HG02642 (cell line): ENCODE results near the gene BCL7A.

Experiments used
- ATAC-seq: cut with Tn5 transposase; IDR thresholded peaks from one replicate; pipeline ENCODE4 v1.9.1; 2021; ENCODE audit warnings: mild to moderate bottlenecking; ENCODE audit not compliant: unreplicated experiment, poor library complexity

The BCL7A gene

DNA sequence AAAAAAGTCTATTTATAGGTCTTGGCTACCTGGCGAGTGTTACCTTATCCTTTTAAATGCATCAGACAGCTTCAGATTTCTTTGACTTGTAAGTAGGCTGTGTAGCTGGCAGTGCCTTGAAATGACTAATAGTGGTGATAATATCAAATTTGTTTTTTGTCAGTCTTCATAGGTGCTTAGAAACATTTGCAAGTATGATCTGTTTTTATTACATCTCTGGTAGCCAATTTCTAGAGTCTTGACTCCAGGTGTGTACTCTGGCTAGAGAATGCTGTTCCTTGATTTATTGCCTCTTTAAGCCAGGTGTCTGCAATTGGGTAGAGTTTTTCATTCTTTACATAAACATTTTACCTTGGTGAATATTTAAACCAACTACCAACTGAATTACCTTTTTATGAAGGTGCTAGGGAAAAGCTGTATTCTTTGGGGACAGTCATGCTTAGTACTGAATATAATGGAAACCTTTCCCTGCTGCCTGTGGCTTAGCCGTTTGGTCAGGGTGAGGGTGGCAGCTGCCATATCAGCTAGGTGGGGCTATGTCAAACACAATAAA, 89.5 kb downstream of the BCL7A start:
- no peak for ATAC-seq
